HCT116 (cell line): ENCODE results near the gene COL26A1.

Experiments
- CTCF ChIP-seq, 3 experiments: fragments of 200-600 bp in 1 of 3; sonication (generic) in 1 of 3; IDR thresholded peaks in 2 of 3; conservative IDR thresholded peaks in 1 of 3; 2 replicates each; pipeline ENCODE4 v1.5.1; 2012 to 2017; ENCODE audit warnings: low read depth in 2 of 3, low read length in 2 of 3, antibody characterized with exemption in 1 of 3, borderline replicate concordance in 1 of 3, control low read depth in 1 of 3, mild to moderate bottlenecking in 1 of 3, mixed read lengths in 1 of 3, mixed run types in 1 of 3, moderate library complexity in 1 of 3; ENCODE audit not compliant: insufficient read depth in 1 of 3
- EZH2 ChIP-seq: fragments of 200-600 bp; sonication (generic); IDR thresholded peaks from 2 replicates; pipeline ENCODE4 v1.6.1; 2017; ENCODE audit warnings: antibody characterized with exemption, mixed run types
- EZH2phosphoT487 ChIP-seq: fragments of 200-600 bp; IDR thresholded peaks from 2 replicates; pipeline ENCODE4 v1.6.1; 2018; ENCODE audit warnings: antibody characterized with exemption, borderline replicate concordance
- JUND ChIP-seq: IDR thresholded peaks from 2 replicates; pipeline ENCODE4 v1.6.1; 2012
- POLR2A ChIP-seq: IDR thresholded peaks from 2 replicates; pipeline ENCODE4 v1.7.0; 2011; ENCODE audit warnings: borderline replicate concordance; ENCODE audit not compliant: insufficient read depth, insufficient read length; ENCODE audit errors: extremely low read depth
- POLR2AphosphoS5 ChIP-seq: IDR thresholded peaks from 2 replicates; pipeline ENCODE4 v1.6.1; 2011; ENCODE audit warnings: mild to moderate bottlenecking, low read depth, low read length, moderate library complexity
- RAD21 ChIP-seq: IDR thresholded peaks from 2 replicates; pipeline ENCODE4 v1.6.1; 2012; ENCODE audit warnings: low read depth, mild to moderate bottlenecking
- SP1 ChIP-seq: IDR thresholded peaks from 2 replicates; pipeline ENCODE4 v1.6.1; 2012; ENCODE audit warnings: low read depth
- YY1 ChIP-seq: IDR thresholded peaks from 2 replicates; pipeline ENCODE4 v1.6.1; 2011; ENCODE audit warnings: low read length, low read depth, moderate library complexity, mild to moderate bottlenecking; ENCODE audit not compliant: insufficient replicate concordance; ENCODE audit errors: extremely low read depth
- TF ChIP-seq, protein P1 (sequence below): IDR thresholded peaks from 2 replicates; pipeline ENCODE4 v1.6.1; 2012
- TF ChIP-seq, protein P2 (sequence below): IDR thresholded peaks from 2 replicates; pipeline ENCODE4 v1.6.1; 2012; ENCODE audit warnings: low read depth

GRCh38 chr7:101547022-101547915, 184.6 kb downstream of the COL26A1 start:
- TF ChIP-seq, protein P1, sequence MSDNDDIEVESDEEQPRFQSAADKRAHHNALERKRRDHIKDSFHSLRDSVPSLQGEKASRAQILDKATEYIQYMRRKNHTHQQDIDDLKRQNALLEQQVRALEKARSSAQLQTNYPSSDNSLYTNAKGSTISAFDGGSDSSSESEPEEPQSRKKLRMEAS: no peak
- TF ChIP-seq POLR2AphosphoS5 (no peak), EZH2 (no peak), CTCF (IDR thresholded peaks at IDR 0.05 in 2 of 3, conservative IDR thresholded peaks at IDR 0.05 in 1 of 3; ENCODE audit: borderline replicate concordance in 1 of 3, insufficient read depth in 1 of 3, low read depth in 2 of 3, low read length in 2 of 3) (no peak), RAD21 (no peak), POLR2A (no peak), JUND (no peak), YY1 (no peak), EZH2phosphoT487 (no peak), SP1 (no peak)
- TF ChIP-seq, protein P2, sequence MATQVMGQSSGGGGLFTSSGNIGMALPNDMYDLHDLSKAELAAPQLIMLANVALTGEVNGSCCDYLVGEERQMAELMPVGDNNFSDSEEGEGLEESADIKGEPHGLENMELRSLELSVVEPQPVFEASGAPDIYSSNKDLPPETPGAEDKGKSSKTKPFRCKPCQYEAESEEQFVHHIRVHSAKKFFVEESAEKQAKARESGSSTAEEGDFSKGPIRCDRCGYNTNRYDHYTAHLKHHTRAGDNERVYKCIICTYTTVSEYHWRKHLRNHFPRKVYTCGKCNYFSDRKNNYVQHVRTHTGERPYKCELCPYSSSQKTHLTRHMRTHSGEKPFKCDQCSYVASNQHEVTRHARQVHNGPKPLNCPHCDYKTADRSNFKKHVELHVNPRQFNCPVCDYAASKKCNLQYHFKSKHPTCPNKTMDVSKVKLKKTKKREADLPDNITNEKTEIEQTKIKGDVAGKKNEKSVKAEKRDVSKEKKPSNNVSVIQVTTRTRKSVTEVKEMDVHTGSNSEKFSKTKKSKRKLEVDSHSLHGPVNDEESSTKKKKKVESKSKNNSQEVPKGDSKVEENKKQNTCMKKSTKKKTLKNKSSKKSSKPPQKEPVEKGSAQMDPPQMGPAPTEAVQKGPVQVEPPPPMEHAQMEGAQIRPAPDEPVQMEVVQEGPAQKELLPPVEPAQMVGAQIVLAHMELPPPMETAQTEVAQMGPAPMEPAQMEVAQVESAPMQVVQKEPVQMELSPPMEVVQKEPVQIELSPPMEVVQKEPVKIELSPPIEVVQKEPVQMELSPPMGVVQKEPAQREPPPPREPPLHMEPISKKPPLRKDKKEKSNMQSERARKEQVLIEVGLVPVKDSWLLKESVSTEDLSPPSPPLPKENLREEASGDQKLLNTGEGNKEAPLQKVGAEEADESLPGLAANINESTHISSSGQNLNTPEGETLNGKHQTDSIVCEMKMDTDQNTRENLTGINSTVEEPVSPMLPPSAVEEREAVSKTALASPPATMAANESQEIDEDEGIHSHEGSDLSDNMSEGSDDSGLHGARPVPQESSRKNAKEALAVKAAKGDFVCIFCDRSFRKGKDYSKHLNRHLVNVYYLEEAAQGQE: no peak
